K562 (cell line): Measurements from ENCODE around the gene SYNPR. TPM values are rescaled to one million over a fixed set of nuclear protein-coding genes. Genes with fewer than 3 reads are reported as not detected.

Experiments
- JUN ChIP-seq, 2 experiments: sonication (generic) in 1 of 2; formaldehyde crosslinking in 1 of 2; IDR thresholded peaks; 2 replicates each; pipeline versions ENCODE4 v1.6.1 to v1.8.0; 2012 to 2022; ENCODE audit warnings: borderline replicate concordance in 2 of 2, mild to moderate bottlenecking in 2 of 2, improper control_type of control experiment in 1 of 2, low read depth in 1 of 2, low read length in 1 of 2, missing genetic modification reagents in 1 of 2
- MEIS2 ChIP-seq: fragments of 450-650 bp; IDR thresholded peaks from 2 replicates; pipeline ENCODE4 v1.6.1; 2014; ENCODE audit warnings: mild to moderate bottlenecking; ENCODE audit not compliant: partially characterized antibody
- polyA plus RNA-seq, 8 experiments: library from polyadenylated mRNA; depleted of rRNA in 4 of 8; stranded (reverse) in 5 of 8; unstranded in 3 of 8; fragments of >200 nt; fragmentation: Nextera tagmentation in 2 of 8; fragmentation: Illumina TruSeq in 1 of 8; extraction: Ambion mirVana in 2 of 8; extraction: Trizol in 1 of 8; gene quantifications; 2 replicates each; pipeline versions ENCODE4 v1.2.1 to v1.2.3, GENCODE V29; 2011 to 2014; ENCODE audit warnings: inconsistent platforms in 1 of 8, missing spikeins in 1 of 8
- total RNA-seq, 7 experiments: library from RNA; depleted of rRNA in 6 of 7; stranded (reverse); fragments of >200 nt in 6 of 7; fragmentation: Illumina TruSeq in 2 of 7; extraction: Trizol in 2 of 7; gene quantifications; 2 replicates each; pipeline versions ENCODE4 v1.2.1 to v1.2.3, GENCODE V29; 2011 to 2021; ENCODE audit warnings: low replicate concordance in 1 of 7
- TF ChIP-seq, protein P1 (sequence below), 2 experiments: fragments of 450-650 bp; IDR thresholded peaks; 2 replicates each; pipeline ENCODE4 v1.6.1; 2018; ENCODE audit warnings: mild to moderate bottlenecking in 2 of 2, low read depth in 1 of 2; ENCODE audit not compliant: partially characterized antibody in 2 of 2
- TF ChIP-seq, protein P2 (sequence below): fragments of 250-450 bp; sonication (Bioruptor Pico); IDR thresholded peaks from 2 replicates; pipeline ENCODE4 v1.5.1; 2021; ENCODE audit warnings: mild to moderate bottlenecking
- TF ChIP-seq, protein P3 (sequence below): fragments of 450-650 bp; formaldehyde crosslinking; IDR thresholded peaks from 2 replicates; pipeline ENCODE4 v1.4.0; 2020; ENCODE audit warnings: mild to moderate bottlenecking
- TF ChIP-seq, protein P4 (sequence below): sonication (generic); formaldehyde crosslinking; IDR thresholded peaks from 2 replicates; pipeline ENCODE4 v1.8.0; 2023; ENCODE audit warnings: mild to moderate bottlenecking, missing genetic modification reagents
- TF ChIP-seq, protein P5 (sequence below): sonication (generic); IDR thresholded peaks from 2 replicates; pipeline ENCODE4 v1.6.1; 2016

SYNPR gene
- total and polyA plus RNA-seq, 9 of the 15 experiments (the other 6 are each of a cell fraction or from before 2014, with no cell fraction given): not detected

DNA sequence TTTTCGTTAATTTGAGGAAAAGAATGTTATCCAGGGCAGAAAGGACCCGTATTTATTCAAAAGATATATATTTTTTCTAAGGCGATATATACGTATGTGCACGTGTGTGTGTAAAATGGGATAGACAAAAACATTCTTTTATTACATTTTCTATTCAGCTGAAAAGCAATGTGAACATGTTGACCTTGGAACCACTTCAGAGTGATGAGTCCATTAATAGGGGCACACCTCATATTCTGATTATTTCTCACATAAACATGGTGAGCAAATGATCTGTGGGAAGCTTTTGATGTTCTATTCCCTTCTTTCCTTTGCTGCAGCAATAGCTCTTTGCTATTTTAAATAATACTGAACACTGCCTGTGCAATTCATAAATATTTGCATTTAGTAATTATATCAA lies 87.6 kb downstream of the SYNPR start (continued):
- TF ChIP-seq, protein P1, sequence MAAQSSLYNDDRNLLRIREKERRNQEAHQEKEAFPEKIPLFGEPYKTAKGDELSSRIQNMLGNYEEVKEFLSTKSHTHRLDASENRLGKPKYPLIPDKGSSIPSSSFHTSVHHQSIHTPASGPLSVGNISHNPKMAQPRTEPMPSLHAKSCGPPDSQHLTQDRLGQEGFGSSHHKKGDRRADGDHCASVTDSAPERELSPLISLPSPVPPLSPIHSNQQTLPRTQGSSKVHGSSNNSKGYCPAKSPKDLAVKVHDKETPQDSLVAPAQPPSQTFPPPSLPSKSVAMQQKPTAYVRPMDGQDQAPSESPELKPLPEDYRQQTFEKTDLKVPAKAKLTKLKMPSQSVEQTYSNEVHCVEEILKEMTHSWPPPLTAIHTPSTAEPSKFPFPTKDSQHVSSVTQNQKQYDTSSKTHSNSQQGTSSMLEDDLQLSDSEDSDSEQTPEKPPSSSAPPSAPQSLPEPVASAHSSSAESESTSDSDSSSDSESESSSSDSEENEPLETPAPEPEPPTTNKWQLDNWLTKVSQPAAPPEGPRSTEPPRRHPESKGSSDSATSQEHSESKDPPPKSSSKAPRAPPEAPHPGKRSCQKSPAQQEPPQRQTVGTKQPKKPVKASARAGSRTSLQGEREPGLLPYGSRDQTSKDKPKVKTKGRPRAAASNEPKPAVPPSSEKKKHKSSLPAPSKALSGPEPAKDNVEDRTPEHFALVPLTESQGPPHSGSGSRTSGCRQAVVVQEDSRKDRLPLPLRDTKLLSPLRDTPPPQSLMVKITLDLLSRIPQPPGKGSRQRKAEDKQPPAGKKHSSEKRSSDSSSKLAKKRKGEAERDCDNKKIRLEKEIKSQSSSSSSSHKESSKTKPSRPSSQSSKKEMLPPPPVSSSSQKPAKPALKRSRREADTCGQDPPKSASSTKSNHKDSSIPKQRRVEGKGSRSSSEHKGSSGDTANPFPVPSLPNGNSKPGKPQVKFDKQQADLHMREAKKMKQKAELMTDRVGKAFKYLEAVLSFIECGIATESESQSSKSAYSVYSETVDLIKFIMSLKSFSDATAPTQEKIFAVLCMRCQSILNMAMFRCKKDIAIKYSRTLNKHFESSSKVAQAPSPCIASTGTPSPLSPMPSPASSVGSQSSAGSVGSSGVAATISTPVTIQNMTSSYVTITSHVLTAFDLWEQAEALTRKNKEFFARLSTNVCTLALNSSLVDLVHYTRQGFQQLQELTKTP (IDR thresholded peaks at IDR 0.05; ENCODE audit: low read depth in 1 of 2, partially characterized antibody in 2 of 2): no peak
- TF ChIP-seq, protein P2, sequence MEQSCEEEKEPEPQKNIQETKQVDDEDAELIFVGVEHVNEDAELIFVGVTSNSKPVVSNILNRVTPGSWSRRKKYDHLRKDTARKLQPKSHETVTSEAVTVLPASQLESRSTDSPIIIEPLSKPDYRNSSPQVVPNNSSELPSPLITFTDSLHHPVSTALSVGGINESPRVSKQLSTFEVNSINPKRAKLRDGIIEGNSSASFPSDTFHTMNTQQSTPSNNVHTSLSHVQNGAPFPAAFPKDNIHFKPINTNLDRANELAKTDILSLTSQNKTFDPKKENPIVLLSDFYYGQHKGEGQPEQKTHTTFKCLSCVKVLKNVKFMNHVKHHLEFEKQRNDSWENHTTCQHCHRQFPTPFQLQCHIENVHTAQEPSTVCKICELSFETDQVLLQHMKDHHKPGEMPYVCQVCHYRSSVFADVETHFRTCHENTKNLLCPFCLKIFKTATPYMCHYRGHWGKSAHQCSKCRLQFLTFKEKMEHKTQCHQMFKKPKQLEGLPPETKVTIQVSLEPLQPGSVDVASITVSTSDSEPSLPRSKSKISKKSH (CRISPR knock-in tag): no peak
- TF ChIP-seq JUN (IDR thresholded peaks at IDR 0.05; ENCODE audit: borderline replicate concordance, low read depth, low read length) (no peak), JUN (CRISPR knock-in tag; IDR thresholded peaks at IDR 0.05; ENCODE audit: borderline replicate concordance) (no peak), MEIS2 (no peak)
- TF ChIP-seq, protein P3, sequence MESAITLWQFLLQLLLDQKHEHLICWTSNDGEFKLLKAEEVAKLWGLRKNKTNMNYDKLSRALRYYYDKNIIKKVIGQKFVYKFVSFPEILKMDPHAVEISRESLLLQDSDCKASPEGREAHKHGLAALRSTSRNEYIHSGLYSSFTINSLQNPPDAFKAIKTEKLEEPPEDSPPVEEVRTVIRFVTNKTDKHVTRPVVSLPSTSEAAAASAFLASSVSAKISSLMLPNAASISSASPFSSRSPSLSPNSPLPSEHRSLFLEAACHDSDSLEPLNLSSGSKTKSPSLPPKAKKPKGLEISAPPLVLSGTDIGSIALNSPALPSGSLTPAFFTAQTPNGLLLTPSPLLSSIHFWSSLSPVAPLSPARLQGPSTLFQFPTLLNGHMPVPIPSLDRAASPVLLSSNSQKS (CRISPR knock-in tag): no peak
- TF ChIP-seq, protein P4, sequence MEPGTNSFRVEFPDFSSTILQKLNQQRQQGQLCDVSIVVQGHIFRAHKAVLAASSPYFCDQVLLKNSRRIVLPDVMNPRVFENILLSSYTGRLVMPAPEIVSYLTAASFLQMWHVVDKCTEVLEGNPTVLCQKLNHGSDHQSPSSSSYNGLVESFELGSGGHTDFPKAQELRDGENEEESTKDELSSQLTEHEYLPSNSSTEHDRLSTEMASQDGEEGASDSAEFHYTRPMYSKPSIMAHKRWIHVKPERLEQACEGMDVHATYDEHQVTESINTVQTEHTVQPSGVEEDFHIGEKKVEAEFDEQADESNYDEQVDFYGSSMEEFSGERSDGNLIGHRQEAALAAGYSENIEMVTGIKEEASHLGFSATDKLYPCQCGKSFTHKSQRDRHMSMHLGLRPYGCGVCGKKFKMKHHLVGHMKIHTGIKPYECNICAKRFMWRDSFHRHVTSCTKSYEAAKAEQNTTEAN: no peak
- TF ChIP-seq, protein P5, sequence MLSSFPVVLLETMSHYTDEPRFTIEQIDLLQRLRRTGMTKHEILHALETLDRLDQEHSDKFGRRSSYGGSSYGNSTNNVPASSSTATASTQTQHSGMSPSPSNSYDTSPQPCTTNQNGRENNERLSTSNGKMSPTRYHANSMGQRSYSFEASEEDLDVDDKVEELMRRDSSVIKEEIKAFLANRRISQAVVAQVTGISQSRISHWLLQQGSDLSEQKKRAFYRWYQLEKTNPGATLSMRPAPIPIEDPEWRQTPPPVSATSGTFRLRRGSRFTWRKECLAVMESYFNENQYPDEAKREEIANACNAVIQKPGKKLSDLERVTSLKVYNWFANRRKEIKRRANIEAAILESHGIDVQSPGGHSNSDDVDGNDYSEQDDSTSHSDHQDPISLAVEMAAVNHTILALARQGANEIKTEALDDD: no peak
